GM19395 (cell line): ENCODE data around the gene LILRB4.
"Not testable (repeated sequence)": the region's sequence is repeated elsewhere in the genome, so short reads cannot be mapped to it uniquely, and the experiment has no call there.

Experiments
- ATAC-seq: cut with Tn5 transposase; IDR thresholded peaks from one replicate; pipeline ENCODE4 v1.9.1; 2021; ENCODE audit warnings: mild to moderate bottlenecking, moderate library complexity; ENCODE audit not compliant: unreplicated experiment

The LILRB4 gene

DNA sequence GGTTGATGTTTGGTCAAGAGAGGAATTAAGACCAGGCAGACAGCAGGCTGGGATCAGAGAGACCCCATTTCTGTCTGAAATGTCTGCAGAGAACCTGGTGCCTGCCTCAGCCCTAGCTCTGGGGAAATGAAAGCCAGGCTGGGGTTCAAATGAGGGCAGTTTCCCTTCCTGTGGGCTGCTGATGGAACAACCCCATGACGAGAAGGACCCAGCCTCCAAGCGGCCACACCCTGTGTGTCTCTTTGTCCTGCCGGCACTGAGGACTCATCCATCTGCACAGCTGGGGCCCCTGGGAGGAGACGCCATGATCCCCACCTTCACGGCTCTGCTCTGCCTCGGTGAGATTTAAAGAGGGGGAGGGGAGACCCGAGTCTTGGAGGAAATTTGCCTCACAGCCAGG lies at the start of gene LILRB4:
Gene LILRB4, plus strand, starts transcription at position 256 of the 400 bp plus-strand sequence. Its CDS starts 49 bp downstream, at position 305.
- ATAC-seq: peak; percentile 50

DNA sequence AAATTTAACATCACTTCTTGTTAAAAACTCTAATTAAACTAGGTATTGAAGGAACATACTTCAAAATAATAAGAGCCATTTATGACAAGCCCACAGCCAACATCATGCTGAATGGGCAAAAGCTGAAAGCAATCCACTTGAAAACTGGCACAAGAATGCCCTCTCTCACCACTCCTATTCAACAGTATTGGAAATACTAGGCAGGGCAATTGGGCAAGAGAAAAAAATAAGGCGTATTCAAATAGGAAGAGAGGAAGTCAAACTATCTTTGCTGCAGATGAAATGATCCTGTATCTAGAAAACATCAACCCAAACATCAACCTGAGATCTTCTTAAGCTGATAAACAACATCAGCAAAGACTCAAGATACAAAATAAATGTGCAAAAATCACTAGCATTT lies 48.1 kb upstream of the LILRB4 start:
- ATAC-seq: no peak

DNA sequence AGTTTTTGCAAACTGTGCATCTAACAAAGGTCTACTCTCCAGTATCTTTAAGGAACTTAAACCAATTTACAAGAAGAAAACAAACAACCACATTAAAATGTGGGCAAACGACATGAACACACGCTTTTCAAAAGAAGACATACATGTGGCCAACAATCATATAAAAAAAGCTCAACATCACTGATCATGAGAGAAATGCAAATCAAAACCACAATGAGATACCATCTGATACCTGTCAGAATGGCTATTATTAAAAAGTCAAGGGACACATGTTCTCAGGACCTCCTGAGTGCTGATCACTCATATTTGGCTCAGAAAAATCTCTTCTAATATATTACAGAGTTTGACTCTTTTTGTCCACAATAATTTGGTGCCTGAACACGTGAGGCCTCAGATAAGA lies 46.7 kb upstream of the LILRB4 start:
- ATAC-seq: no peak

DNA sequence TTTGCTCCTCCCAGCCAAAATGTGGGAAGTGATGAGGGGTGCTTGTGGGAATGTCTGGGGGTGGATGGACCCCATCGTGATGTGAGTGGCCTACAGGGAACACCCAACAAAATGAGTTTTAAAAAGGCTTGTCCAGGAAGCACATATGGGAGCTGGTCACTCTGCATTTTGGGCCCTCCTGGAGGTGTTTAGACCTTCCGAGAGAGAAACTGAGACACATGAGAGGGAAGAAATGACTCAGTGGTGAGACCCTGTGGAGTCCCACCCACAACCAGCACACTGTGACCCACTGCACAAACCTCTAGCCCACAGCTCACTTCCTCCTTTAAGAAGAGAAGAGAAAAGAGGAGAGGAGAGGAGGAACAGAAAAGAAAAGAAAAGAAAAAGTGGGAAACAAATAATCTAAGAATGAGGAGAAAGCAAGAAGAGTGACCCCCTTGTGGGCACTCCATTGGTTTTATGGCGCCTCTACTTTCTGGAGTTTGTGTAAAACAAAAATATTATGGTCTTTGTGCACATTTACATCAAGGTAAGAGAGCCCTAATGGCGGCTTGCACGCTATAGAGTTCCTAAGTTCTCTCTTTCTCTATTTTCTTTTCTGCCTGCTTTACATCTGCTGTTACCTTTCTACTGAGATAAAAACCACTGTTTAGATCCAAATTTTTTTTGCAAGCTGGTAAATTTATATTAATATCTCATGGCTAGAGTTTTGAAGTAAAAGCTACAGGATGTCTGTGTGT lies 45.8 kb upstream of the LILRB4 start:
- peak; percentile 84 for ATAC-seq

DNA sequence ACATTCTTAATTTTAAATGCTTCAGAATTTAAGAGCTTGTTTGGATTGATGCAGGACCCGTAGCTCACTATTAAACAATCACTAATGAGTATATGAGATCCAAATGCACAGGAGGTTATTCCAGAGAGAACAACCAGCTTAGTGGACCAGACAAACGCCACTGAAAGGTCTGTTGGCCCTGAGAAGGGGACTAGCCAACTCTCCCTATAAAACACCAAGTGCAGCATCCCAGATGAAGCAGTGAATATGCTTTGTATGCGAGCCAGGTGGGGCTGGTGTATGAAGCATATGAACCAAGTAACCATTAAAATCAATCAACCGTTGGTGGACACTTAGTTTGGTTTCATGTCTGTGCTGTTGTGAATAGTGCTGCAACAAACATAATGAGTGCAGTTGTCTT lies 42.3 kb upstream of the LILRB4 start:
- ATAC-seq: no peak

DNA sequence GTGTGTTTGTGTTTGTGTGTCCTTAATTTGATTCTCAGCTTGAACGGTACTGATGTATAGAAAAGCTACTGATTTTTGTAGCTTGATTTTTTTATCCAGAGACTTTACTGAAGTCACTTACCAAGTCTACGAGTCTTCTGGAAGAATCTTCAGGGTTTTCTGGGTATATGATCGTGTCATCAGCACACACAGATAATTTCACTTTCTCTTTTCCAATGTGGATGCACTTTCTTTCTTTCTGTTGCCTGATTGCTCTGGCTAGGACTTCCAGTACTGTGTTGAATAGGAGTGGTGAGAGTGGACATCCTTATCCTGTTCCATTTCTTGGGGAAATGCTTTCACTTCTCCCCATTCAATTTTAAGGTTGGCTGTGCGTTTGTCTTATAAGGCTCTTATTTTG lies 40.4 kb upstream of the LILRB4 start:
- no peak for ATAC-seq

DNA sequence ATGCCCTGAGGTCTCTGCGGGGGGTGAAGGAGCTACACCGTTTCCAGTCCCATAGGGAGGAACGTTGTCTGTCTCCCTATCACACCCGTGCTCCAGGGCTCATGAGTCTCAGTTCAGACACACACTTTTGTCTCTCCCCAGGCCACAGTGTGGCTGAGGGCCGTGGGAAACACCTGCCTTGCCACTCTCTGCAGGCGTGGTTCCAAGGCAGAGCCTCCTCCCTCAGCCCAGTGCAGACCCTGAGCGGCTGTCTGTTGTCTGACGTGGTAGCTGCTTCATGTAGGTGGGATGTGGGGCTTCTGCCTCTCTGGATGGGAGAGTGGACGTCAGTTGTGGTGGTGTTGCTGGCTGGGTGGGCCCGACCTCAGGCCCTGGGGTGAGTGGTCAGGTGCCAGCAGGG lies 38.6 kb upstream of the LILRB4 start:
- not testable (repeated sequence) for ATAC-seq

DNA sequence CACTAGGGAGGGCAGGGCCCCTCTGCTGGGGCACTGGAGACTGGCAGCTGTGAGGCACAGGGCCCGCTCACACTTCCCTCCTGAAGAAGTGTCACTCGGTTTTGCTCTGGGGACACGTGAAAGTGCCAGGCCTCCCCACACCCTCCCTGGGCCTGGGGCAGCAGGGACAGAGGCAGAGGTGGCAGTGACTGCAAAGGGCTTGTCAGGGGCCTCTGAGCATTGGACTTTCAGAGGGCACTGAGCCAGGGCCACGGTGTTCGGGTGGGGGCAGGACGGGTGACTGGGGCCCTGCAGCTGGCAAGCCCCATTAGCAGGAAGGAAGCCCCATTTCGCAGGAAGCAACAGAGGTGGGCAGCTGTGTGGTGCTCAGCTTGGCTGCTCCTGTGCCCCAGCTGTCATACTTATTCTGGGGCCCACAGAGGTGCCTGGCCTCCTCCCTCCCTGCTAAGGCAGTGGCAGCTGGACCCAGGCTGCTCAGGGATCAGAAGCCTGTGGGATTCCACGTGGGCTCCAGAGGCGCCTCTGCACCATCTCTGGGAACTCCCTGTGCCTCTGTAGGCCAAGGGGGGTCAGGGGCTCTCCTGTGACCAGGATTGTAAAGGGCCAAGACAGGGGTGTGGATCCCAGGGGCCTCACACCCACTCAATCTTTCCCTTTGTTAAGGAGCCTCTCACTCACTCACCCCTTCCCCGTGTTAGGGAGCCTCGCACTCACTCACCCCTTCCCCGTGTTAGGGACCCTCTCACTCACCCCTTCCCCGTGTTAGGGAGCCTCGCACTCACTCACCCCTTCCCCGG lies 37.7 kb upstream of the LILRB4 start:
- not testable (repeated sequence) for ATAC-seq

DNA sequence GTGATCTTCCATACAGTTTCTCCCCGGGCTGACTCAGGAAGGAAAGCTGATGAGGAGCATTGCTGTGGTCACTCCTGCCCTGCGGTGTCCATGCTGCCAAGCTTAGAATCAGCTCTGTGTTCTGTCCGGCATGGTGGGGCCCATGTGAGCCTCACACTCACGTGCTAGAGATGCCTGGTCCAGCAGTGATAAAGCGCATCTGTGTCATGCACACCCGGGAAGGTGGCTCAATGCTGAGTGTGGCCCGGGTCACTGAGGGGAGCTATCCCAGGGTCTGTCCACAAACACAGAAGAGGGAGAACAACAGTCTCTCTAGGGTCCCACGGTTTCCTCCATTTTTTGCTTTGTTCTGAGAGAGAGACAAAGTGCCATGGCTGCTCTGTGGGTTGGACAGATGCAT lies 36.0 kb upstream of the LILRB4 start:
- no peak for ATAC-seq

DNA sequence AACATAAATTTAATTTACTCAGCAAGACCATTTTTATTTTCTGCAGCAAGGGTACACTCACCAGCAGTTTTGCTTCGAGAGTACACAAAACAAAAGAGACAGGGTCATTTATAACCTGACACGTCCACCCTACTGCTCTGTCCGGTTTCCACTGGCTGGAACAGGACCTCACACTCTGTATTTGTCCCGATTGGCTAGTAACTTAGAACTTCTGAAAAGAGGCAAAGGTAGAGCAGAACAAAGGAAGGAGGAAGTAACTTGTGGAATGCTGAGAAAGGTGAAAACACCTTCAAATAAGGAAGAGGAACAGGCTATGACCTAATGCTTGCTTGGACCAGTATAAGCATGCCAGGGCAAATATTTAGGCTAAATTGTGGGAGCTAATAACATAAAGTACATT lies 34.9 kb upstream of the LILRB4 start:
- ATAC-seq: not testable (repeated sequence)

DNA sequence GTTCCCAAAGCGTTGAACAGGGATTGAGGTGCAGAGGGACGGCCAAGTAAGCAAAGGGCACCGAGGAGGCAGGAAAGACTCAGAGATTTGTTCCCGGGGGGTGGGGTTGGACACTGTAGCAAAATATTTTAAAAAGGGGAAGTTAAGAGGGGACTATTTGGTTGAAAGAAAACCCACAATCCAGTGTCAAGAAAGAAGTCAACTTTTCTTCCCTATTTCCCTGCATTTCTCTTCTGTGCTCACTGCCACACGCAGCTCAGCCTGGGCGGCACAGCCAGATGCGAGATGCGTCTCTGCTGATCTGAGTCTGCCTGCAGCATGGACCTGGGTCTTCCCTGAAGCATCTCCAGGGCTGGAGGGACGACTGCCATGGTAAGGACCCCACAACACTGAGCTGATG lies 32.5 kb upstream of the LILRB4 start, which contains the start of gene LILRB1:
Gene LILRB1, plus strand, starts transcription at position 223 of the 400 bp plus-strand sequence. CDS start 590 bp downstream, outside the sequence.
- ATAC-seq: not testable (repeated sequence)

DNA sequence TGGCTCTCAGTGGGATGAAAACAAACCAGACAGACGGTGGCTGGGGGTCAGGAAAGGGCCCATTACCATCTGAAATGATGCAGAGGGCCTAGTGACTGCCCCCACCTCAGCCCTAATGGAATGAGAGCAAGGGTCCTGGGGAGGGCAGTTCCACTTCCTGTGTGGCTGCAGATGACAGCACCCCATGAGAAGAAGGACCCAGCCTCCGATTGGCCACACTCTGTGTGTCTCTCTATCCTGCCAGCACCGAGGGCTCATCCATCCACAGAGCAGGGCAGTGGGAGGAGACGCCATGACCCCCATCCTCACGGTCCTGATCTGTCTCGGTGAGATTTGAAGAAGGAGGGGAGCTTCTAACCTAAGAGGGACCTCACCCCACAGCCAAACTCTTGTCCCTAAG lies 32.0 kb upstream of the LILRB4 start:
- ATAC-seq: no peak

DNA sequence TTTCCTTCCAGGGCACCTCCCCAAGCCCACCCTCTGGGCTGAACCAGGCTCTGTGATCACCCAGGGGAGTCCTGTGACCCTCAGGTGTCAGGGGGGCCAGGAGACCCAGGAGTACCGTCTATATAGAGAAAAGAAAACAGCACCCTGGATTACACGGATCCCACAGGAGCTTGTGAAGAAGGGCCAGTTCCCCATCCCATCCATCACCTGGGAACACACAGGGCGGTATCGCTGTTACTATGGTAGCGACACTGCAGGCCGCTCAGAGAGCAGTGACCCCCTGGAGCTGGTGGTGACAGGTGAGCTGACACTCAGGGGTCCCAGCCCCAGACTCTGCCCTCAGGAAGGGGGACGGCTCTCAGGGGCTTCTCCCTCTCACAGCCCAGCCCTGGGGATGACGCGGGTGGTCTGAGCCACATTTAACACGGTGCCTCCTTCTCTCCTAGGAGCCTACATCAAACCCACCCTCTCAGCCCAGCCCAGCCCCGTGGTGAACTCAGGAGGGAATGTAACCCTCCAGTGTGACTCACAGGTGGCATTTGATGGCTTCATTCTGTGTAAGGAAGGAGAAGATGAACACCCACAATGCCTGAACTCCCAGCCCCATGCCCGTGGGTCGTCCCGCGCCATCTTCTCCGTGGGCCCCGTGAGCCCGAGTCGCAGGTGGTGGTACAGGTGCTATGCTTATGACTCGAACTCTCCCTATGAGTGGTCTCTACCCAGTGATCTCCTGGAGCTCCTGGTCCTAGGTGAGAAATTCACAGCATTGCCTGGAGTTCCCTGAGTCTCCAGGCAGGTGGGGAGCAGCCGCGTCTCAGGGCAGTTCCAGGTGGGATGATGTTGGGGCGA lies 31.1 kb upstream of the LILRB4 start:
- not testable (repeated sequence) for ATAC-seq

DNA sequence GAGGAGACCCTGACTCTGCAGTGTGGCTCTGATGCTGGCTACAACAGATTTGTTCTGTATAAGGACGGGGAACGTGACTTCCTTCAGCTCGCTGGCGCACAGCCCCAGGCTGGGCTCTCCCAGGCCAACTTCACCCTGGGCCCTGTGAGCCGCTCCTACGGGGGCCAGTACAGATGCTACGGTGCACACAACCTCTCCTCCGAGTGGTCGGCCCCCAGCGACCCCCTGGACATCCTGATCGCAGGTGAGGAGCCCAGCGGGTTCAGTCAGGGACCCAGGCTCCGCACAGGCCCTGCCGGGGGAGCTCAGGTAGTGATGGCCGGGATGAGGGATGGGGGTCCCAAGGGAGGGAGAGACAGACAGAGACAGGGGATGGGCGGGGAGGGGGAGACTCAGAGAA lies 30.3 kb upstream of the LILRB4 start:
- not testable (repeated sequence) for ATAC-seq

DNA sequence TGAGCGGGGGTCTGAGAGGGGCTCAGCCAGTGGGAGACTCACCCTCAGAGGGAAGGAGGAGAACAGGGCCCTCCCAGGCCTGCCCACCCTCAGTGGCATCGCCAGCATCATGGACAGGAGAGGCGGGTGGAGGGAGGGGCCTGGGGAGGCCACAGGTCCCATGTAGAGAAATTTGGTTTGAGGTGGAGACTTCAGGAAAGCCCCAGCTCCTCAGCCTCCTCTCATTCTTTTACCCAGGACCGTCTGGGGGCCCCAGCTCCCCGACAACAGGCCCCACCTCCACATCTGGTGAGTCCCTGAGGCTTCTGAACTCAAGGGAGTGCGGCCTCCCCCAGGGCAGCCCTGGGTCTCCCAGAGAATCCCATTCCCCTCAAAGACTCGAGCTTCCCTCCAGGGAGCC lies 29.4 kb upstream of the LILRB4 start:
- ATAC-seq: no peak

DNA sequence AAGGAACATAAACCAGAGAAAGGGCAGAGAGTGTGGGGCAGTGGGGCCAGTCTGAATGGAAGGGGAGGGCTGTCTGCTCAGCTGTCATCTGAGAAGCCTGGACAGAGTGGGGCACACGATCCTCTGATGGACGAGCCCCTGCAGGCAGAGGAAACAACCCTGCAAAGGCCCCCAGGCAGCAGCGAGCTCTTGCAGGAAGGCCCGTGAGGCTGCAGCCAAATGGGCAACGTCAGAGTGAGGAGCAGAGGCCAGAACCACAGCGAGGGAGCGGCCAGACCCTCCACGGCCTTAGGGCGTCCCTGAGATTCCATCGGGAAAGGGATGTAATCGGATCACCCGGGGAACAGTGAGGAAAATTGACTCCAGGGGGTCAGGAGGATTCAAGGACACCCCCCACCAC lies 26.7 kb upstream of the LILRB4 start:
- ATAC-seq: not testable (repeated sequence)

DNA sequence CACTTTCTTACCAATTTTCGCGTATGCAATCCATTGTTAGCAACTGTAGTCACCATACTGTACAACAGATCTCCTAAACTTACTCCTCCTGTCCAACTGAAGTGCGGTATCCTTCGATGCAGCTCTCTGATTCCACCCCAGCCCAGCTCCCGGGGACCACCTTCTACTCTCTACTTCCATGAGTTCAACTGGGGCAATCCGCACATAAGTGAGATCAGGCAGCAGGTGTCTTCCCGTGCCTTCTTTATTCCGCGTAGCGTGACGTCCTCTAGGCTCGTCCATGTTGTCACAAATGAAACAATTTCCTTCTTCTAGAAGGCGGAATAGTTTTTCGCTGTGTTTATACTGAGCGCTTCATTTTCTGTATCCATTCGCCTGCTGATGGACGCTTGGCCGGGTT lies 24.1 kb upstream of the LILRB4 start:
- no peak for ATAC-seq

DNA sequence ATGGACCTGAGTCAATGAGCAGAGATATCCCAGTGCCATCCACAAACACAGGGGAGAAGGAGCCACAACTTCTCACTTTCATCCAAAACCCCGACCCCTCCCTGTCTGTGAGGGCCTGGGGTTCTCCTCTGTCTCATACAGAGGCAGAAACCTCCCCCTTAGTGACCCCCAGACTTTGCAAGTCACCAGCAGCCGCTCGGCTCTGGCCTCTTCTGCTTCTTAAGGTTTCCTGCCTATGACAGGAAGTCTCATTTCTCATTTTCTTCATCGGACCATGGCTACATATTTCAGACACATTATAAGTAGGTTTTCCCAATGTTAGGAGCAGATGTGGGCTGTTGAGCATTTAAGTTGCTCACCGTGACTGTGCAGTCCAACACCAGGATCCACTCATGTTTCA lies 19.8 kb upstream of the LILRB4 start:
- ATAC-seq: not testable (repeated sequence)

DNA sequence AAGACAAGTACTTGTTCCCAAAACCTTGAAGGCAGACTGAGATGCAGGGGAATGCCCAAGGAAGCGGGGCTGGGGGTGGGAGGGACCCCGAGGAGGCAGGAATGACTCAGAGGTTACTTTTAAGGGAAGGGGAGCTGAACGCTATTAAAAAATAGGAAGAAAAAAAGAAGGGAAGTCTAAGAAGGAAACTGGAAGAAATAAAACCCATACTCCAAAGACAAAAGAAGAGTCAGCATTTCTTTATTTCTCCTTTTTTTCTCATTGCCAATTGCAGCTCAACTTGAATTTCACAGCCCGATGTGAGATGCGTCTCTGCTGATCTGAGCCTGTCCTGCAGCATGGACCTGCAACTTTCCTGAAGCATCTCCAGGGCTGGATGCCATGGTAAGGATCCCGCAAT lies 19.2 kb upstream of the LILRB4 start:
- ATAC-seq: not testable (repeated sequence)

DNA sequence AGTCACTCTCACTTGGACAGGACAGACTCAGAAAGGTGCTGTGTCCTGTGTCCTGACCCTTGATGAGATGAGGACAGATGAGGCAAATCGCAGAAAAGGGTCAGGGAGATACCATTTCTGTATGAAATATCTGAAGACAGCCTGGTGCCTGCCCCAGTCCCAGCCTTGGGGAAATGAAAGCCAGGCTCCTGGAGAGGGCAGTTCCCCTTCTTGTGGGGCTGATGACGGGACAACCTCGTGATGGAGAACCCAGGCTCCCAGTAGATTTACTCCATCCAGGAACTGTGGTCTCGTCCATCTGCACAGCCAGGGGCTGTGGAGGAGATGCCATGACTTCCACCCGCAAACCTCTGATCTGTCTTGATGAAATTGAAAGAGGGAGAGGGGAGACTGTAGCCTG lies 18.7 kb upstream of the LILRB4 start:
- no peak for ATAC-seq

DNA sequence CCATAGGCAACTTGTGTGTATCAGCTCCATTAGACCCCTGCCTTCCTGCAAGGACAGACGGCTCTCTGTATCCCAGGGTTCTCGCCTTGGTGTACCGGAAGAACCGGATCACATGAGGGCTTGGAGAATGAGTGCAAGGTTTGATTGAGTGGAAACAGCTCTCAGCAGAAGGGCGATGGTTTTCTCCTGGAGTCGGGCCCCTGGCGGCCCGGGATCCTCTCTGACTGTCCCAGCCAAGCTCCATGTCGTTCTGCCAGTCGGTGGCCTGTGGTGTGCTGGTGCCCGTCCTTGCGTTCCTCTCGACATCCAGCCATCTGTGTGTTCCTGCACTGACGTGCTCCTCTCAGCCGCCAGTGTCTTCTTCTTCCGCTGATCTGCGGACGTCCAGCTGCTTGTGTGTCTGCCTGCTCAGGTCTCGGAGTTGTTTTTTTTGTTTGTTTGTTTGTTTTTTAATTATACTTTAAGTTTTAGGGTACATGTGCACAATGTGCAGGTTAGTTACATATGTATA lies 16.4 kb upstream of the LILRB4 start:
- ATAC-seq: no peak
